ENCODE results near the gene UTF1. TPM values are rescaled to one million over a fixed set of nuclear protein-coding genes. Genes with fewer than 3 reads are reported as not detected.

The UTF1 gene
- total and polyA plus RNA-seq, 2 donors (not counting 1 experiment from before 2014, with no cell fraction given) = 0.10 to 0.25 TPM

DNA sequence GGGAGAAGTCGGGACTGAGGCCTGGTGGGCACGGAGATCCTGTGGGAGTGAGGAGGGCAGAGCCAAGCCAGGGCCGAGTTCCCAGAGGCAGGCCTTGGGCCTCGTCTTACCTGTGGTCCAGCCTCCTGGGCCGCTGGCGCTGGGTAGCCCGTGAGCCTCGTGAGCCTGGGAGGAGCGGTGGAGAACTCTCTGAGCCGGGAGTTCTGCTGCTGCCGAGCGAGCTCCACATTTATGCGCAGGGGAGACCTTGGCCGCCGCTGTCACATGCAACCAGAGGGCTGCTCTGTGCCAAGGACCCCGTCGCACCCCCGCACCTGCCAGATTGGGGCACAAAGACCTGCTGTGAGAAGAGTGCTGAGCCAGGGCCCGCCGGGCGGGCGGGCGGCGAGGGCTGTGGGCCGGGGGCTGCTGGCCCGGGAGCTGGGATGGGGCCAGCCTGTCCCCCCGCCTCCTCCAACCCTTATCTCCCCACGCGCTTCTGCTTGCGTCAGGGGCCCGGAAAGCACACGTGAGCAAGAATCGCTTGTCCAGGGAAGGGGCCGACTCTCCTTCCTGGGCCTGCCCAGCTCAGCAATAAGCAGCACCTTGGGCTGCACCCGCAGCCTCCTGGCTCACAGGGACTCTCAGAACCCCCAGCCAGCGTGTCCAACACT, 17.8 kb downstream of the UTF1 start:
- Mint-ChIP-seq H3K27ac (no peak overlapping the region), H3K4me1 (peaks cover 6% of the 10 kb centered on the region), H3K9me3 (ENCODE audit: insufficient read depth) (no peaks in the 10 kb centered on the region), H3K27me3 (peaks cover 26% of the 10 kb centered on the region), H3K4me3 (no peak overlapping the region)
- H3K4me3 ChIP-seq (ENCODE audit: control extremely low read depth in 1 of 5, extremely low read depth in 1 of 5, insufficient read depth in 1 of 5, low read depth in 2 of 5, low read length in 4 of 5) = no peak overlapping the region
- no peak overlapping the region for H3K4me2 ChIP-seq (replicated peaks; ENCODE audit: low read depth, low read length, poor library complexity, severe bottlenecking)
- no peaks in the 10 kb centered on the region for H3K79me2 ChIP-seq (ENCODE audit: control insufficient read depth, insufficient read depth, low read length)
- H2AFZ ChIP-seq (ENCODE audit: insufficient read depth, low read depth, low read length, poor library complexity, severe bottlenecking) = no peak overlapping the region
- CTCF ChIA-PET = no interaction called here
- H3K36me3 ChIP-seq (replicated peaks in 1 of 2; ENCODE audit: control extremely low read depth in 1 of 2, control insufficient read depth in 1 of 2, extremely low read depth in 1 of 2, insufficient read depth in 2 of 2, low read length in 1 of 2) = no peaks in the 10 kb centered on the region
- no peaks in the 10 kb centered on the region for H3K27me3 ChIP-seq (replicated peaks in 1 of 4; ENCODE audit: control extremely low read depth in 1 of 4, control insufficient read depth in 3 of 4, insufficient read depth in 4 of 4, low read length in 3 of 4)
- no peak for TF ChIP-seq EZH2 (IDR thresholded peaks at IDR 0.05; ENCODE audit: borderline replicate concordance, insufficient read depth, low read depth, low read length, poor library complexity, severe bottlenecking)
- TF ChIP-seq, protein P1, sequence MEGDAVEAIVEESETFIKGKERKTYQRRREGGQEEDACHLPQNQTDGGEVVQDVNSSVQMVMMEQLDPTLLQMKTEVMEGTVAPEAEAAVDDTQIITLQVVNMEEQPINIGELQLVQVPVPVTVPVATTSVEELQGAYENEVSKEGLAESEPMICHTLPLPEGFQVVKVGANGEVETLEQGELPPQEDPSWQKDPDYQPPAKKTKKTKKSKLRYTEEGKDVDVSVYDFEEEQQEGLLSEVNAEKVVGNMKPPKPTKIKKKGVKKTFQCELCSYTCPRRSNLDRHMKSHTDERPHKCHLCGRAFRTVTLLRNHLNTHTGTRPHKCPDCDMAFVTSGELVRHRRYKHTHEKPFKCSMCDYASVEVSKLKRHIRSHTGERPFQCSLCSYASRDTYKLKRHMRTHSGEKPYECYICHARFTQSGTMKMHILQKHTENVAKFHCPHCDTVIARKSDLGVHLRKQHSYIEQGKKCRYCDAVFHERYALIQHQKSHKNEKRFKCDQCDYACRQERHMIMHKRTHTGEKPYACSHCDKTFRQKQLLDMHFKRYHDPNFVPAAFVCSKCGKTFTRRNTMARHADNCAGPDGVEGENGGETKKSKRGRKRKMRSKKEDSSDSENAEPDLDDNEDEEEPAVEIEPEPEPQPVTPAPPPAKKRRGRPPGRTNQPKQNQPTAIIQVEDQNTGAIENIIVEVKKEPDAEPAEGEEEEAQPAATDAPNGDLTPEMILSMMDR (IDR thresholded peaks at IDR 0.05) = no peak
- no peak for ATAC-seq (ENCODE audit: low read depth)
- H3K4me1 ChIP-seq (ENCODE audit: control insufficient read depth in 2 of 2, insufficient read depth in 2 of 2, low read length in 2 of 2) = peaks cover 0 to 5% of the 10 kb centered on the region in 2 donors
- POLR2A ChIA-PET = no interaction called here
- 97% methylated on average over 35 of the region's 36 CpGs for WGBS (ENCODE audit: insufficient coverage)
- H3K9ac ChIP-seq (ENCODE audit: low read length) = no peak overlapping the region
- intact Hi-C loops (cut with micrococcal nuclease) = no loop called here
- H3K9me3 ChIP-seq (ENCODE audit: control extremely low read depth in 1 of 3, control insufficient read depth in 2 of 3, insufficient read depth in 1 of 3, low read length in 2 of 3) = peaks cover 0 to 2% (median 0%) of the 10 kb centered on the region in 3 donors
- DNase-seq = no peak
- no peaks in the 10 kb centered on the region for H4K20me1 ChIP-seq (ENCODE audit: control insufficient read depth, insufficient read depth, low read length, poor library complexity, severe bottlenecking)
- no peak overlapping the region for H3K27ac ChIP-seq (ENCODE audit: low read length in 2 of 2)

DNA sequence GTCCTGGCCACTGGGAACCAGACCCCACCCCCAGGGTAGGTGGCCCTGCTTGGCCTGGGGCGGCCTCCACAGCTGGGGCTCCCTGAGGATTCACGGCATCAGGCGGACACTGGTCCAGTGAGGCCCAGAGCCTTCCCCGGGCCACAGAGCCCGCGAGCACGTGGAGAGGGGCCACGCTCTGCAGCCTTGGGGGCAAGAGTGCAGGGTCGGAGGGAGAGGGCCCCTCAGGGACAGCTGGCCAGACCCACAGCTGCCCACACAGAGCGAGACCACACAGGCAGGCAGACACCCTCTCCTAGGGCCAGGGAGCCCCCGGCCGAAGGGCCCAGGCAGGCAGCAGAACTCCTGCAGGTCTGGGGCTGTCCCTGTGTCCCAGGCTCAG, 18.3 kb downstream of the UTF1 start:
- no peaks in the 10 kb centered on the region for H3K36me3 ChIP-seq (replicated peaks in 1 of 2; ENCODE audit: control extremely low read depth in 1 of 2, control insufficient read depth in 1 of 2, extremely low read depth in 1 of 2, insufficient read depth in 2 of 2, low read length in 1 of 2)
- no peaks in the 10 kb centered on the region for H4K20me1 ChIP-seq (ENCODE audit: control insufficient read depth, insufficient read depth, low read length, poor library complexity, severe bottlenecking)
- intact Hi-C loops (cut with micrococcal nuclease) = no loop called here
- peaks cover 0 to 5% of the 10 kb centered on the region in 2 donors for H3K4me1 ChIP-seq (ENCODE audit: control insufficient read depth in 2 of 2, insufficient read depth in 2 of 2, low read length in 2 of 2)
- no peak overlapping the region for H3K27ac Mint-ChIP-seq
- peaks cover 0 to 2% (median 0%) of the 10 kb centered on the region in 3 donors for H3K9me3 ChIP-seq (ENCODE audit: control extremely low read depth in 1 of 3, control insufficient read depth in 2 of 3, insufficient read depth in 1 of 3, low read length in 2 of 3)
- ChIA-PET CTCF (no interaction called here), POLR2A (no interaction called here)
- DNase-seq (no peak), ATAC-seq (ENCODE audit: low read depth) (no peak)
- H3K27me3 Mint-ChIP-seq = peaks cover 23% of the 10 kb centered on the region
- no peaks in the 10 kb centered on the region for H3K9me3 Mint-ChIP-seq (ENCODE audit: insufficient read depth)
- H3K4me3 Mint-ChIP-seq = no peak overlapping the region
- H3K79me2 ChIP-seq (ENCODE audit: control insufficient read depth, insufficient read depth, low read length) = no peaks in the 10 kb centered on the region
- H3K4me3 ChIP-seq (ENCODE audit: control extremely low read depth in 1 of 5, extremely low read depth in 1 of 5, insufficient read depth in 1 of 5, low read depth in 2 of 5, low read length in 4 of 5) = no peak overlapping the region
- H3K27ac ChIP-seq (ENCODE audit: low read length in 2 of 2) = no peak overlapping the region
- no peak for TF ChIP-seq EZH2 (IDR thresholded peaks at IDR 0.05; ENCODE audit: borderline replicate concordance, insufficient read depth, low read depth, low read length, poor library complexity, severe bottlenecking)
- TF ChIP-seq, protein P1 (IDR thresholded peaks at IDR 0.05) = no peak
- H3K9ac ChIP-seq (ENCODE audit: low read length) = no peak overlapping the region
- no peak overlapping the region for H2AFZ ChIP-seq (ENCODE audit: insufficient read depth, low read depth, low read length, poor library complexity, severe bottlenecking)
- H3K27me3 ChIP-seq (replicated peaks in 1 of 4; ENCODE audit: control extremely low read depth in 1 of 4, control insufficient read depth in 3 of 4, insufficient read depth in 4 of 4, low read length in 3 of 4) = no peaks in the 10 kb centered on the region
- peaks cover 2% of the 10 kb centered on the region for H3K4me1 Mint-ChIP-seq
- 93% methylated on average over 12 of the region's 12 CpGs for WGBS (ENCODE audit: insufficient coverage)
- H3K4me2 ChIP-seq (replicated peaks; ENCODE audit: low read depth, low read length, poor library complexity, severe bottlenecking) = no peak overlapping the region
